Right lobe of liver (tissue), 6 donors: Measurements from ENCODE around the gene SCRN2. TPM values are rescaled to one million over a fixed set of nuclear protein-coding genes. Genes with fewer than 3 reads are reported as not detected.

Source experiments
- ATAC-seq, 4 donors: fragments of 200-7000 bp; cut with Tn5 transposase; one replicate each; pipeline ENCODE4 v1.9.1; 2020; ENCODE audit warnings: mild to moderate bottlenecking in 4 of 4, moderate library complexity in 4 of 4
- DNase-seq, 3 donors: peaks; one replicate each; pipeline ENCODE4 v3.0.0-alpha.2; 2020
- H3K27ac ChIP-seq, 3 donors: fragments of 200-600 bp; one replicate each; pipeline ENCODE4 v1.8.0; 2022
- H3K27me3 ChIP-seq, 2 donors: fragments of 200-600 bp; one replicate each; pipeline ENCODE4 v1.8.0; 2022
- H3K36me3 ChIP-seq, 4 donors: fragments of 200-600 bp; sonication (generic) in 1 of 4; one replicate each; pipeline versions ENCODE4 v1.5.1 to v1.8.0; 2017 to 2022; ENCODE audit warnings: control low read depth in 1 of 4
- H3K4me1 ChIP-seq, 4 donors: fragments of 200-600 bp; sonication (generic) in 1 of 4; one replicate each; pipeline versions ENCODE4 v1.5.1 to v1.8.0; 2017 to 2022; ENCODE audit warnings: control low read depth in 1 of 4
- H3K4me3 ChIP-seq, 3 donors: fragments of 200-600 bp; one replicate each; pipeline ENCODE4 v1.8.0; 2022
- H3K9me3 ChIP-seq, 4 donors: fragments of 200-600 bp; sonication (generic) in 1 of 4; one replicate each; pipeline versions ENCODE4 v1.5.1 to v1.8.0; 2017 to 2022; ENCODE audit warnings: control low read depth in 1 of 4
- CTCF ChIP-seq, 4 donors: fragments of 200-600 bp in 3 of 4; fragments of 450-650 bp in 1 of 4; IDR thresholded peaks; one replicate each; pipeline versions ENCODE4 v1.5.1 to v1.8.0; 2016 to 2022; ENCODE audit warnings: antibody characterized with exemption in 4 of 4, mild to moderate bottlenecking in 2 of 4
- POLR2A ChIP-seq: fragments of 450-650 bp; IDR thresholded peaks from one replicate; pipeline ENCODE4 v1.6.1; 2017; ENCODE audit warnings: antibody characterized with exemption, mild to moderate bottlenecking
- WGBS: methylation state at CpG from one replicate; pipeline ENCODE4 v1.1.6; 2018; ENCODE audit warnings: low coverage, low lambda C conversion rate; ENCODE audit not compliant: insufficient coverage; ENCODE audit errors: missing lambda C conversion rate; 5-methylcytosine and 5-hydroxymethylcytosine counted together
- intact Hi-C, 2 donors: fragments of 100-400 bp; cut with DNase I; formaldehyde crosslinking; loops; one replicate each; pipeline versions ENCODE4 v1.11.2 to v1.14.1; 2022
- total RNA-seq, 6 experiments: library from RNA; depleted of rRNA in 2 of 6; stranded (reverse); fragments of >200 nt in 2 of 6; fragmentation: NEBNext Ultra II Directional in 3 of 6; extraction: Animal tissue kit (Norgen Biotek cat#: 25700) in 3 of 6; gene quantifications; one replicate each; pipeline versions ENCODE4 v1.1.0 to v1.2.4, GENCODE V29; 2016 to 2023
- donor health status: DM: no; HTN: yes; CAD: no.
- donor health status: DM: no; HTN: no; CAD: no.
- donor health status: DM: no; HTN: no; CAD: no.
- donor health status: DM: no; HTN: yes; CAD: no.
- donor health status: DM: no; HTN: yes; CAD: no.

Gene SCRN2
- total RNA-seq, 6 experiments from 2014 or later, result 18.1 to 25.7 (median 19.6) TPM

GRCh38 chr17:47818002-47818695, 22.9 kb downstream of the SCRN2 start:
- whole genome bisulfite sequencing, result 54% methylated on average over 5 of the region's 11 CpGs
- intact Hi-C loops, result no loop called here
- no peak overlapping the region for H3K27ac ChIP-seq

GRCh38 chr17:47816947-47817346, 24.1 kb downstream of the SCRN2 start:
- WGBS, result 91% methylated on average over 9 of the region's 10 CpGs
- TF ChIP-seq CTCF (IDR thresholded peaks at IDR 0.05) (no peak), POLR2A (no peak)
- H3K9me3 ChIP-seq, result no peaks in the 10 kb centered on the region
- no peak for ATAC-seq
- H3K4me3 ChIP-seq, result no peak overlapping the region
- no peak overlapping the region for H3K27ac ChIP-seq
- no peaks in the 10 kb centered on the region for H3K27me3 ChIP-seq
- intact Hi-C loops, result no loop called here
- H3K36me3 ChIP-seq, result no peaks in the 10 kb centered on the region
- H3K4me1 ChIP-seq, result no peaks in the 10 kb centered on the region
- DNase-seq, result peak in 1 of 3 donors; percentile 4

More at GRCh38 chr17:47818002-47818695, 22.9 kb downstream of the SCRN2 start:
- H3K4me3 ChIP-seq, result no peak overlapping the region
- ATAC-seq, result no peak
- H3K36me3 ChIP-seq, result no peaks in the 10 kb centered on the region
- no peaks in the 10 kb centered on the region for H3K4me1 ChIP-seq
- no peak for TF ChIP-seq POLR2A
- TF ChIP-seq CTCF (IDR thresholded peaks at IDR 0.05), result no peak
- DNase-seq, result no peak
- no peaks in the 10 kb centered on the region for H3K9me3 ChIP-seq
- H3K27me3 ChIP-seq, result no peaks in the 10 kb centered on the region

- intact Hi-C loops, result no loop called here
- Histone ChIP-seq H3K27ac (no peak overlapping the region), H3K36me3 (no peaks in the 10 kb centered on the region), H3K9me3 (no peaks in the 10 kb centered on the region), H3K27me3 (no peaks in the 10 kb centered on the region), H3K4me3 (no peak overlapping the region), H3K4me1 (no peaks in the 10 kb centered on the region)
- DNase-seq (no peak), ATAC-seq (no peak)
- 100% methylated on average over 1 of the region's 21 CpGs for WGBS
- TF ChIP-seq CTCF (IDR thresholded peaks at IDR 0.05), result no peak
- TF ChIP-seq POLR2A, result no peak
These were observed 24.9 kb downstream of the SCRN2 start for GRCh38 chr17:47816111-47816735.

- Histone ChIP-seq H3K4me1 (no peaks in the 10 kb centered on the region), H3K27me3 (no peaks in the 10 kb centered on the region), H3K4me3 (no peak overlapping the region), H3K9me3 (no peaks in the 10 kb centered on the region), H3K27ac (no peak overlapping the region), H3K36me3 (no peaks in the 10 kb centered on the region)
- WGBS, result 85% methylated on average over 5 of the region's 21 CpGs
- intact Hi-C loops, result no loop called here
- no peak for ATAC-seq
- no peak for DNase-seq
- no peak for TF ChIP-seq CTCF (IDR thresholded peaks at IDR 0.05)
- TF ChIP-seq POLR2A, result no peak
These were observed 25.8 kb downstream of the SCRN2 start for GRCh38 chr17:47815106-47815918.
